ENCODE data around the gene FLNB.

DNA sequence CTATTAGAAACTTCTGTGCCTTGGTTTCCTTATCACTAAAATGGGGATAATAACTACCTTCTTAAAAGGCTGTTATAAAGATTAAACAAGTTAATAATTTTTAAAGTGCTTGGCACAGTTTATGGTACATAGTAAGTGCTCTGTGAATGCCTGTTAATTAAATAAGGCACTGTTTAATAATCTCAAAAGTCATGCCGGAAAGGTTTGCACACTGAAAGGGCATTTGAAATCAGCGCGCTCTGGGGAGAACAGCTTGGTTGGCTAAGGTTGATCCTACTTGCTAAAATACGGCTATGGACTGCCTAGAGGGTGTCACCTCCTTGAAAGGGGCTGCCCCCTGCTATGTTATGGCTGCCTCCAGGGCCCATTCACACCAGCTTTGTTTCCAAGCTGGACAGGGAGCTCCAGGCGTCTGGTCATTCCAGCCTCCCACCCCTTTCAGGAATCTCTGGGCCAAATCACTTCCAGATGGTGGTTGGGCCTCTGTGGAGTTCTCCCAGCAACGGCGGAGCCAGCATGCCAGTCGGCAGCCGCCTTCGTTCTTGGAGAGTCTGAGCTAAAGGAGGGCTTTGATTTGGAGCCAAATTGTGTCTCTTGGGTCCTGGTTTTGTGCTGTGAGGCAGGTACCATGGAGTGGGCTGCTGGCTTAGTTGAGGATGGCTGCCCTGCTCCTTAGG lies 5.9 kb downstream of the FLNB start:
- TF ChIP-seq, protein P1, sequence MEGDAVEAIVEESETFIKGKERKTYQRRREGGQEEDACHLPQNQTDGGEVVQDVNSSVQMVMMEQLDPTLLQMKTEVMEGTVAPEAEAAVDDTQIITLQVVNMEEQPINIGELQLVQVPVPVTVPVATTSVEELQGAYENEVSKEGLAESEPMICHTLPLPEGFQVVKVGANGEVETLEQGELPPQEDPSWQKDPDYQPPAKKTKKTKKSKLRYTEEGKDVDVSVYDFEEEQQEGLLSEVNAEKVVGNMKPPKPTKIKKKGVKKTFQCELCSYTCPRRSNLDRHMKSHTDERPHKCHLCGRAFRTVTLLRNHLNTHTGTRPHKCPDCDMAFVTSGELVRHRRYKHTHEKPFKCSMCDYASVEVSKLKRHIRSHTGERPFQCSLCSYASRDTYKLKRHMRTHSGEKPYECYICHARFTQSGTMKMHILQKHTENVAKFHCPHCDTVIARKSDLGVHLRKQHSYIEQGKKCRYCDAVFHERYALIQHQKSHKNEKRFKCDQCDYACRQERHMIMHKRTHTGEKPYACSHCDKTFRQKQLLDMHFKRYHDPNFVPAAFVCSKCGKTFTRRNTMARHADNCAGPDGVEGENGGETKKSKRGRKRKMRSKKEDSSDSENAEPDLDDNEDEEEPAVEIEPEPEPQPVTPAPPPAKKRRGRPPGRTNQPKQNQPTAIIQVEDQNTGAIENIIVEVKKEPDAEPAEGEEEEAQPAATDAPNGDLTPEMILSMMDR (IDR thresholded peaks at IDR 0.05) = no peak
- TF ChIP-seq POLR2A (IDR thresholded peaks at IDR 0.05) = no peak
